Type B pancreatic cell (in vitro differentiated cells): ENCODE data around the gene CCDC144A. TPM values are rescaled to one million over a fixed set of nuclear protein-coding genes. Genes with fewer than 3 reads are reported as not detected.
A peak's percentile ranks its signal among the peaks of the same experiment; 100 is the strongest.
"Not testable (repeated sequence)": the region's sequence is repeated elsewhere in the genome, so short reads cannot be mapped to it uniquely, and the experiment has no call there.

Experiments
- DNase-seq: peaks from one replicate; pipeline ENCODE4 v3.0.0; 2021; ENCODE audit warnings: mixed read lengths; ENCODE audit not compliant: unreplicated experiment; ENCODE audit errors: extremely low spot score
- H3K27ac Mint-ChIP-seq: 2 replicates; pipeline ENCODE4 v1.8.0; 2021; ENCODE audit warnings: mild to moderate bottlenecking, mixed read lengths
- H3K27me3 Mint-ChIP-seq: 2 replicates; pipeline ENCODE4 v1.8.0; 2021; ENCODE audit warnings: mixed read lengths
- H3K36me3 Mint-ChIP-seq: 2 replicates; pipeline ENCODE4 v1.8.0; 2021; ENCODE audit warnings: mixed read lengths
- H3K4me1 Mint-ChIP-seq: one replicate; pipeline ENCODE4 v1.8.0; 2021; ENCODE audit warnings: mixed read lengths; ENCODE audit not compliant: unreplicated experiment
- H3K4me3 Mint-ChIP-seq: 2 replicates; pipeline ENCODE4 v1.8.0; 2021; ENCODE audit warnings: mild to moderate bottlenecking, mixed read lengths
- H3K9me3 Mint-ChIP-seq: 2 replicates; pipeline ENCODE4 v1.8.0; 2021; ENCODE audit warnings: mixed read lengths
- total RNA-seq: library from RNA; stranded (reverse); gene quantifications from 2 replicates; pipeline ENCODE4 v1.2.1, GENCODE V29; 2021; ENCODE audit warnings: low replicate concordance
- TF ChIP-seq, protein P1 (sequence below): fragments of 200-600 bp; sonication (generic); conservative IDR thresholded peaks from 2 replicates; pipeline ENCODE4 v1.5.0; 2021; ENCODE audit warnings: antibody characterized with exemption, mild to moderate bottlenecking

The CCDC144A gene
- total RNA-seq, 1 donor from 2014 or later, result 0.60 TPM

DNA sequence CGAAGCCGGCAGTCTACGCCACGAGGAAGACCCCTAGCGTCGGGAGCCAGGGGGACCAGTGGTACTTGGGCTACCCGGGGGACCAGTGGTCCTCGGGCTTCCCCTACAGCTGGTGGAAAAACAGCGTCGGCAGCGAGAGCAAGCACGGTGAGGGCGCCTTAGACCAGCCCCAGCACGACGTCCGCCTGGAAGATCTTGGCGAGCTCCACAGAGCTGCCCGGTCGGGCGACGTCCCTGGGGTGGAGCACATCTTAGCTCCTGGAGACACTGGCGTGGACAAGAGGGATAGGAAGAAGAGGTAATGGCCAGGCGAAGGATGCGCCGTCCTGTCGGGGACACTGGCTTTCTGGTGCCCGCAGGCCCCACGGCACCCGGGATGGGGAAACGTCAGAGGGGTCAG is 406 bp downstream of the CCDC144A start:
- not testable (repeated sequence) for H3K4me3 Mint-ChIP-seq, H3K9me3 Mint-ChIP-seq, H3K27me3 Mint-ChIP-seq, H3K4me1 Mint-ChIP-seq, H3K27ac Mint-ChIP-seq, DNase-seq, H3K36me3 Mint-ChIP-seq

DNA sequence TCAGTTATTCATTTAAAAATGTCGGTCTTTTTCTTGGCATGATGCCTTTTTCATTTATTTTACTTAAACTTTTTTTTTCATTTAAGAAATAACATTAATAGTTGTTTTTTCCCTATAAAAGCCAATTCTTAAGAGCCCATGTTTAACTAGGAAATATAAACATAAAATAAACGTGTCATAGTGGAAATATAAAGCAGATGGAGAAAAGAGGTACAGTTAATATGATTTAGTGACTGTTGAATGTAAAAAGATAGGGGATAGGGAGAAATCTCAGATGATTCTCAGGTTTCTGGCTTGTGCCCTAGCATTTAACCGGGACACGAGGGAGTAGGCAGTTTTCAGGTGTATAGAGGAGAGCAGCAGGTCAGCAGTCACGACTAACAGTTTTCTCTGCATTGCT is 7.6 kb downstream of the CCDC144A start:
- not testable (repeated sequence) for H3K4me3 Mint-ChIP-seq, DNase-seq, H3K4me1 Mint-ChIP-seq, H3K36me3 Mint-ChIP-seq, H3K27ac Mint-ChIP-seq, H3K9me3 Mint-ChIP-seq, H3K27me3 Mint-ChIP-seq

- H3K27ac Mint-ChIP-seq, DNase-seq, H3K36me3 Mint-ChIP-seq, H3K4me1 Mint-ChIP-seq, H3K9me3 Mint-ChIP-seq: not testable (repeated sequence)
- Mint-ChIP-seq H3K27me3 (peaks cover 55% of the 10 kb centered on the region), H3K4me3 (peak overlapping the region; percentile 76)
These were observed 55.6 kb downstream of the CCDC144A start for GRCh38 chr17:16745492-16746203.

- Mint-ChIP-seq H3K4me3 (peak overlapping the region; percentile 76), H3K27me3 (peaks cover 59% of the 10 kb centered on the region)
- not testable (repeated sequence) for H3K4me1 Mint-ChIP-seq, H3K9me3 Mint-ChIP-seq, H3K27ac Mint-ChIP-seq, H3K36me3 Mint-ChIP-seq, DNase-seq
These were observed 56.5 kb downstream of the CCDC144A start for GRCh38 chr17:16746571-16746970.

GRCh38 chr17:16750515-16750914 is 60.5 kb downstream of the CCDC144A start:
- DNase-seq, H3K36me3 Mint-ChIP-seq, H3K27ac Mint-ChIP-seq, H3K4me1 Mint-ChIP-seq, H3K4me3 Mint-ChIP-seq, H3K9me3 Mint-ChIP-seq: not testable (repeated sequence)
- peaks cover 42% of the 10 kb centered on the region for H3K27me3 Mint-ChIP-seq

DNA sequence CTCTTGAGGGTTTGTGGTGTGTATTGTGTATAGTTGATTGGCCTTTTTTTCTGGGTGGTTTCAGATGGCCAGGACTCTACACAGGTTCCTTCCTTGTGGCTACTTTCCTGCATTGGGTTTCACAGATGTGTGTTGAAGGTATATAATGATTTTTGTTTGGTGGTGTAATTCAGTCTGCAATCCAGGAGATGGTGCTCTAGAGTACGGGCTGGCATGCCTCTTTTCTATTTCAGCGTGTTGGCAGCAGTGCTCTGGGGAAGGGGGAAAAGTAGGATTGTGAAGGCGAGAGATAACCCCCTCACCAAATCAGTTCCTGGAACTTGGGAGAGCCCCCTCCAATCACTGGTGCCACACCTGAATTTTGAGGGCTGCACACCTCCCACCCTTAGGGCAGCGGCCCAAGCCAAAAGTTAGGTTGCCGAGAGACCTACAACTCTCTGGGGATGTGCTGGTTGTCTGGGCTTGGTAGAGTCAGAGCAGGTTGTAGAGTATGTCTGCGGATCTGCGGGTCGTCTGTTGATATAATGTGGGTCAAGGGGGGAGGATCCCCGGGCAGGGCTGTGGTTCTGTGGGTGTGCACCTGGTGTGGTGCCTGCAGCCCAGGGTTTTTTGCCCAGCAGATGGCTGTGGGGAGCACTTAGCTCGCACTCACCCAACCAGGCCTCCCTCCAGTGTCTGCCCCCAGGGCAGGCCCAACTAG is 61.3 kb downstream of the CCDC144A start:
- H3K36me3 Mint-ChIP-seq, H3K4me3 Mint-ChIP-seq, DNase-seq, H3K9me3 Mint-ChIP-seq, H3K27ac Mint-ChIP-seq, H3K4me1 Mint-ChIP-seq: not testable (repeated sequence)
- peaks cover 34% of the 10 kb centered on the region for H3K27me3 Mint-ChIP-seq
- TF ChIP-seq, protein P1, sequence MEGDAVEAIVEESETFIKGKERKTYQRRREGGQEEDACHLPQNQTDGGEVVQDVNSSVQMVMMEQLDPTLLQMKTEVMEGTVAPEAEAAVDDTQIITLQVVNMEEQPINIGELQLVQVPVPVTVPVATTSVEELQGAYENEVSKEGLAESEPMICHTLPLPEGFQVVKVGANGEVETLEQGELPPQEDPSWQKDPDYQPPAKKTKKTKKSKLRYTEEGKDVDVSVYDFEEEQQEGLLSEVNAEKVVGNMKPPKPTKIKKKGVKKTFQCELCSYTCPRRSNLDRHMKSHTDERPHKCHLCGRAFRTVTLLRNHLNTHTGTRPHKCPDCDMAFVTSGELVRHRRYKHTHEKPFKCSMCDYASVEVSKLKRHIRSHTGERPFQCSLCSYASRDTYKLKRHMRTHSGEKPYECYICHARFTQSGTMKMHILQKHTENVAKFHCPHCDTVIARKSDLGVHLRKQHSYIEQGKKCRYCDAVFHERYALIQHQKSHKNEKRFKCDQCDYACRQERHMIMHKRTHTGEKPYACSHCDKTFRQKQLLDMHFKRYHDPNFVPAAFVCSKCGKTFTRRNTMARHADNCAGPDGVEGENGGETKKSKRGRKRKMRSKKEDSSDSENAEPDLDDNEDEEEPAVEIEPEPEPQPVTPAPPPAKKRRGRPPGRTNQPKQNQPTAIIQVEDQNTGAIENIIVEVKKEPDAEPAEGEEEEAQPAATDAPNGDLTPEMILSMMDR, result peak; percentile 75

- H3K27me3 Mint-ChIP-seq, result peaks cover 30% of the 10 kb centered on the region
- H3K4me1 Mint-ChIP-seq, H3K36me3 Mint-ChIP-seq, DNase-seq, H3K9me3 Mint-ChIP-seq, H3K27ac Mint-ChIP-seq, H3K4me3 Mint-ChIP-seq: not testable (repeated sequence)
These were observed 61.9 kb downstream of the CCDC144A start for GRCh38 chr17:16751924-16752287.

DNA sequence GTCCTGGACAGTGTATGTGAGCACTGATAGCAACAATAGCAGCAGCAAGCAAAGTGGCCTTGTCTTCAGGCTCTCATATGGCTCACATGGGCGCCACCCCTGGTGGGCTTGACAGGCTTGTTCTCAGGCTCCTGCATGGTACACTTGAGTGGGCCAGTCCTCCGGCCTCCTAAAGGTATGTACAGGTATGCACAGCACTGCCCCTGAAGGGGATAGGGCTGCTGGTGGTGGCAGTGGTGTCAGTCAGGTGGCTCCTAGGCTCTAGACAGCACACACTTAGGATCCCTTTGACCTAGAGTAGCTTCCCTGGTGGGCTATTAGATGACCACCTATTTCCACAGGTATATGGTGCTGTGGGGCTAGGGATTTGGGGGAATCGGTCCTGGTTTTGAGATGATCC is 67.5 kb downstream of the CCDC144A start:
- H3K9me3 Mint-ChIP-seq, DNase-seq, H3K27me3 Mint-ChIP-seq, H3K4me1 Mint-ChIP-seq, H3K4me3 Mint-ChIP-seq, H3K36me3 Mint-ChIP-seq, H3K27ac Mint-ChIP-seq: not testable (repeated sequence)

- H3K9me3 Mint-ChIP-seq, DNase-seq, H3K36me3 Mint-ChIP-seq, H3K4me1 Mint-ChIP-seq, H3K27ac Mint-ChIP-seq, H3K4me3 Mint-ChIP-seq, H3K27me3 Mint-ChIP-seq: not testable (repeated sequence)
These were observed 68.1 kb downstream of the CCDC144A start for GRCh38 chr17:16758177-16758576.

DNA sequence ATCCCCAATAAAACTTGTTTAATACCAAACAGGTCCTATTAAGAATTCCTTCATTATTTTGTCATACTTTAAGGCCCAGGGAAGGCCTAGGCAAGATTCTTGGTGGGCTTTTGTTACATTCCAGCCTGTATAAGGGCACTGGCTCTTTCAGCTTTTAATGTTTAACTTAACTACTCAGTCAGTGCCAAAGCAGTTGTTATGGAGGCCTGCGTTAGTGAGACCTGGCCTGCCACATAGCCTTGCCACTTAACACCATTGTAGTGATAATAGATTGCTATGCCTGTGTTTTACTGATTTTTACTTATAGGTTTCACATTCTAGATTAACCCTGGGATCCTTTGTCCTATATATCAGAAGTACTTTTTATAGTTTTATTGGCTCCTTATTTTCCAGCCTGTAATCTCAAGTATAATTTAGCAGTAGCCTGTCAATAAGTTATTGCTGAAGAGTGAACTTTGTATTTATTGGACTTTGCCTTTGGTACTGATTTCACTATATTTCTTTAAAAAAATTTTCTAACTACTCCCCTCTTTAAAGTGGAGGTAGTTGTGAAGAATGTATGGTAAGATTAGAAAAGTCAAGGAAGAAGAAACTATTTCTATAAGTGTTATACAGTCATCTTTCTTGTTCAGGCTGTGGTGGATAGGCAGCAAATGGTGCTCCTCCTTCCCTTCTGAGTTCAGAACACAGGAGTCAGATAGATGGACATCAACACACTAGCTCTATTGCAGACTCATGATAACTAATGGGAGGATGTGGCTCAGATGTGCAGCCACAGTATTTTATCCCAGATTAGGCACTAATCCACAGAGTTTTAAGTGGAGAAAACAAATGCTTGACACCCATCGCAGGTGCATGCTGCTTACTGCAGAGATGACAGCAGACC is 78.5 kb downstream of the CCDC144A start:
- H3K27me3 Mint-ChIP-seq, DNase-seq, H3K27ac Mint-ChIP-seq, H3K4me1 Mint-ChIP-seq, H3K9me3 Mint-ChIP-seq, H3K36me3 Mint-ChIP-seq, H3K4me3 Mint-ChIP-seq: not testable (repeated sequence)

GRCh38 chr17:16772394-16773145 is 82.5 kb downstream of the CCDC144A start:
- not testable (repeated sequence) for H3K9me3 Mint-ChIP-seq

DNA sequence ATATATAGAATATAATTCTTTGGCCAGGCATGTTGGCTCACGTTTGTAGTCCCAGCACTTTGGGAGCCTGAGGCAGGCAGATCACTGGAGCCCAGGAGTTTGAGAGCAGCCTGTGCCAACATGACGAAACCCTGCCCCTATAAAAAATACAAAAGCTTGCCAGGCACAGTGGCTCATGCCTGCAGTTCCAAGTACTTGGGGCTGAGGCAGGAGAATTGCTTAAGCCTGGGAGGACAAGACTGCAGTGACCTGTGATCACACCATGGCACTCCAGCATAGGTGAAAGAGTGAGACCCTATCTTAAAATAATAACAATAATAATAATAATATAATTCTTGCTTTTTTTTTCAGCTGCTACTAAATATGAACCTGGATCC is 83.1 kb downstream of the CCDC144A start:
- H3K27ac Mint-ChIP-seq, H3K9me3 Mint-ChIP-seq, H3K4me1 Mint-ChIP-seq, DNase-seq, H3K27me3 Mint-ChIP-seq, H3K36me3 Mint-ChIP-seq, H3K4me3 Mint-ChIP-seq: not testable (repeated sequence)

More at GRCh38 chr17:16772394-16773145, 82.5 kb downstream of the CCDC144A start:
- H3K4me1 Mint-ChIP-seq, H3K27ac Mint-ChIP-seq, H3K27me3 Mint-ChIP-seq, H3K4me3 Mint-ChIP-seq, DNase-seq, H3K36me3 Mint-ChIP-seq: not testable (repeated sequence)
